HG03521 (cell line): ENCODE results near the gene CIAO2A.
A peak's percentile ranks its signal among the peaks of the same experiment; 100 is the strongest.
"Not testable (repeated sequence)": the region's sequence is repeated elsewhere in the genome, so short reads cannot be mapped to it uniquely, and the experiment has no call there.

Source experiments
- ATAC-seq: cut with Tn5 transposase; IDR thresholded peaks from one replicate; pipeline ENCODE4 v1.9.1; 2021; ENCODE audit warnings: mild to moderate bottlenecking, moderate library complexity; ENCODE audit not compliant: unreplicated experiment

Gene CIAO2A

GRCh38 chr15:64093627-64094417 is at the start of gene CIAO2A:
Gene CIAO2A, minus strand, starts transcription at chr15:64093838. Its CDS starts 70 bp downstream, at chr15:64093768.
- ATAC-seq, result peak; percentile 56

- ATAC-seq, result no peak
Observed at GRCh38 chr15:64143276-64143675, 49.6 kb upstream of the CIAO2A start.

- no peak for ATAC-seq
Observed at GRCh38 chr15:64141798-64142512, 48.3 kb upstream of the CIAO2A start.

- no peak for ATAC-seq
Observed at GRCh38 chr15:64138331-64138941, 44.8 kb upstream of the CIAO2A start.

GRCh38 chr15:64137226-64137833 is 43.7 kb upstream of the CIAO2A start:
- ATAC-seq, result no peak

GRCh38 chr15:64136347-64136746 is 42.7 kb upstream of the CIAO2A start:
- no peak for ATAC-seq

- no peak for ATAC-seq
Observed at GRCh38 chr15:64134345-64134829, 40.7 kb upstream of the CIAO2A start.

- ATAC-seq, result no peak
Observed at GRCh38 chr15:64133623-64134344, 40.1 kb upstream of the CIAO2A start.

GRCh38 chr15:64132217-64132616 is 38.6 kb upstream of the CIAO2A start:
- no peak for ATAC-seq

GRCh38 chr15:64131547-64131946 is 37.9 kb upstream of the CIAO2A start:
- ATAC-seq, result no peak

GRCh38 chr15:64130159-64130558 is 36.5 kb upstream of the CIAO2A start:
- ATAC-seq, result no peak

GRCh38 chr15:64127521-64128270 is 34.1 kb upstream of the CIAO2A start:
- ATAC-seq, result no peak

GRCh38 chr15:64125978-64126377 is 32.3 kb upstream of the CIAO2A start:
- ATAC-seq, result no peak

- no peak for ATAC-seq
Observed at GRCh38 chr15:64122936-64123351, 29.3 kb upstream of the CIAO2A start.

GRCh38 chr15:64122444-64122843 is 28.8 kb upstream of the CIAO2A start:
- ATAC-seq, result no peak

GRCh38 chr15:64121614-64122013 is 28.0 kb upstream of the CIAO2A start:
- no peak for ATAC-seq

GRCh38 chr15:64120322-64120721 is 26.7 kb upstream of the CIAO2A start:
- not testable (repeated sequence) for ATAC-seq

GRCh38 chr15:64117759-64118487 is 24.3 kb upstream of the CIAO2A start:
- ATAC-seq, result no peak

GRCh38 chr15:64112904-64113303 is 19.3 kb upstream of the CIAO2A start:
- ATAC-seq, result no peak
